NCI-H524 (cell line): Measurements from ENCODE around the gene FAM120AOS.

ENCODE experiments used
- DNase-seq, 2 experiments: peaks; one replicate each; lab custom pipeline; 2025; lab: John Stamatoyannopoulos, UW

The FAM120AOS gene

DNA sequence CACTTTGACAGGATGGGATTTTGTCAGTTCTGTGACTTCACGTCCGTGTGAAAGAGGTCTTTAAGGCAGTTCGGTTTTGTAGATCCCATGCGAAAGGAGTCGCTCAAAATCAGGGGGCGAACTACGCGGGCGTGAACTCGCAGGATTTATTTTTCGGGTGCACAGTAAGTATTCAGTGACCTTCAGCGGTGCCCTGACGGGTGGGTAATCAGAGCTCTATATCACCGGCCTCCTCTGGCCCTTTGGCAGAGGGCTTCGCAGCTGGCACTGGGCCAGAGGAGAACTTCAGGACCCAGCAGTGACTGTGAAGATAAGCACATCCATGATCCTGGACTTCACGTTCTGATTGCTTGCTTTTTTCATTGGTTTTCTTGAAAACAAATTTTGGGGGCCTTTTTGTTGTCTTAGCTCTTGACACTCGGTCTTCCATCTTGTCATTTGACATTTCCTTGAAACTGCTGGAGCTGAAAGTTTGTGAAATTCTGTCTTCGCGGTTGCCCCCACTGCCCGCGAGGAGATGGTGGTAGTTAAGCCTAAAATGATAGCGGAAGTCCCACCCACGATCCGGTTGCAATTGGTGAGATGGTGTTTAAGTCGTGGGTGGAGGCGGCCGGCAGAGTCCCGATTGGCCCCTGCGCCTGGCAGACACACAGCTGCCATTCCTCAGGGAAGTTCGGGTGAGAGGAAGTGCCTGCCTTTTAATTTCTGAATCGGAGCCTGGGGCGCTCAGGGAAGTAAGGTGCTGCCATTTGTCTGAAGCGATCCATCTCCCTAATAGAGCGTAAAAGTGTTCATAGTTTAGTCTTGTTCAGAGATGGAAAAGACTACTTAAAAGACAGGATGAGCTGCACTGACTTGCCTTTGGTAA, at the start of gene FAM120AOS:
FAM120AOS (minus strand) TSS at position 535 of the 868 bp plus-strand sequence. CDS start 872 bp downstream, outside the sequence.
- peak; percentile 96 to 97 for DNase-seq

DNA sequence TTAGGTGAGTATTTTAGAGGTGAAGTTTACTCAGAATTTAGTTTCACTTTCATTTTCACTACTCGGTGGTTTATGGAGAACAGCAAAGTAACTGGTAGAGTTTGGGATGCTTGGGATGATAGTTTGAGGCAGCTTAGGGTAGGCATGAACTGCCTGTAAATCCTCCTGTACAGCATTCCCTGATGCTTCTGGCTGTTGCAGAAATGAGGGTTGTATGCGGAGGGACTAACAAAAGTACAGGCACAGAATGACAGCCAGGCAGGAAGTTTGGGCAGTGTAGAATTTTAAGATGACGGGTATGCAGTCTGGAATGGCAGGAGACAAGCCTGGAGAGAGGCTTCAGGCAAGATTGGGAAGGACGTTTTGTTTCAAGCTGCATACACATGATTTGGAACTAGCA, 48.0 kb upstream of the FAM120AOS start:
- no peak for DNase-seq

GRCh38 chr9:93500571-93501298, 47.4 kb upstream of the FAM120AOS start:
- DNase-seq = no peak

DNA sequence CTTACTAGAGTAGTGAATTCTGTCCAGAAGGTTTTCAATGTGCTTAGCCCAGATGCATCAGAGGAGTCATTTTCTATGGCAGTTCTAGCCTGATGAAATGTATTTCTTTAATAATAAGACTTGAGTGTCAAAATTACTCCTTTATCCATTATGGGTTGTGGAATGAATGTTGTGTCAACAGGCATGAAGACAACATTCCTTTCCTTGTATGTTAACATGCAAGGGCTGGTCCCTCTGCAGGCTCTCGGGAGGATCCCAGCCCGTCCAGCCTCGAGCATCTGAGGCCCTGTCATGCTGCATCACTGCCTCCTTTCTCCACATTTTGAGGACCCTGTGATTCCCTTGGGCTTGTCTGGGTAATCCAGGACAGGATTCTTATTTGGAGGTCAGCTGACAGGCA, 42.9 kb upstream of the FAM120AOS start:
- DNase-seq = no peak

DNA sequence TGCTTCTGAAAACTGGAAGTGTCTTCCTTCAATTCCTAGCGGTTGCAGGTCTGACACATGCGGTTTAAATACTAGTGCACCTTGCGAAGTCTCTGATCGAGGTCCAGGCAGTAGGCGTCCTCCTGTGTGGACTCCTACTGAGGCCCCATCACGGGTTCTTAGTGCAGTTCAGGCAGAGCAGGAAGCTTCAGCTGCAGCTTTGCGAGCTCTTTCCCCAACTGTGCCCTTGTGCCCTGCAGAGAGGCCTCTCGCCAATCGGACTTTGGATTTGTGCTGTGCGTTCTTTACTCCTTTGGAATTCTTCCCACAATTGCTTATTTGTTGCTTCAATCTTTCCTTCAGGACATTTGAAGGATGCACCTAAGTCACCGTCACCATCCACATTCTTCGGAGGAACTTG, 40.6 kb upstream of the FAM120AOS start:
- DNase-seq = no peak

DNA sequence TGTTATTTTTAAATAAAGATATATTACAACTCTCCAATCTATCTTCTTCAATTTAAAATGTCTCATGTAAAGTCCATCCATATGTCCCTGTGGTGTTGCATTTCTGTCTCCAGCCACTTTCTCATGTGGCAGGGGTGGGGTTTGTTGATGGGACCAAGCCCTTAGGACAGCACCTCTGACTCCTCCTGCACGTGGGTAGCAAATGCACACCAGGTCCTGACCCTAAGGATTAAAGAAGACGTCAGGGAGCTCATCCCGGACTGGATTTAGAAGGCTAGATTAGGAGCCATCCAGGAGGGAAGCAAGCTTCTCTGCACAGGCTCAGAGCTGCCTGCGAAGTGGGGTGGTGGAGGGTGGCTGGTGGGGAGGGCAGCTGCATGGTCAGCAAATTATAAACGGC, 38.9 kb upstream of the FAM120AOS start:
- no peak for DNase-seq

GRCh38 chr9:93491593-93492232, 38.3 kb upstream of the FAM120AOS start:
- no peak for DNase-seq

- no peak for DNase-seq
These were observed 34.9 kb upstream of the FAM120AOS start for GRCh38 chr9:93488244-93488643.

DNA sequence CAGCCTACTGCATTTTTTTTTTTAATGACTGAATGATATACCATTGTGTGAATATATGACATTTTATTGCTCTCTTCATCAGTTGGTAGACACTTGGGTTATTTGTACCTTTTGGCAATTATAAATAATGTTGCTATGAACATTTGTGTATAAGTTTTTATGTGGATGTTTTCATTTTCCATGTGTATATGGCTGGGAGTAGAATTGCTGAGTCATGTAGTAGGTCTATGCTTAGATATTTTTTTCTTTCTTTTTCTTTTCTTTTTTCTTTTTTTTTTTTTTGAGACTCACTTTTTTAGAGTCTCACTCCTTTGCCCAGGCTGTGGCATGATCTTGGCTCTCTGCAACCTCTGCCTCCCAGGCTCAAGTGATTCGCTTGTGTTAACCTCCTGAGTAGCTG, 32.9 kb upstream of the FAM120AOS start:
- DNase-seq = no peak

GRCh38 chr9:93483497-93483896, 30.1 kb upstream of the FAM120AOS start:
- DNase-seq = peak in 1 of 2 experiments; percentile 20

GRCh38 chr9:93480728-93481324, 27.4 kb upstream of the FAM120AOS start:
- no peak for DNase-seq

DNA sequence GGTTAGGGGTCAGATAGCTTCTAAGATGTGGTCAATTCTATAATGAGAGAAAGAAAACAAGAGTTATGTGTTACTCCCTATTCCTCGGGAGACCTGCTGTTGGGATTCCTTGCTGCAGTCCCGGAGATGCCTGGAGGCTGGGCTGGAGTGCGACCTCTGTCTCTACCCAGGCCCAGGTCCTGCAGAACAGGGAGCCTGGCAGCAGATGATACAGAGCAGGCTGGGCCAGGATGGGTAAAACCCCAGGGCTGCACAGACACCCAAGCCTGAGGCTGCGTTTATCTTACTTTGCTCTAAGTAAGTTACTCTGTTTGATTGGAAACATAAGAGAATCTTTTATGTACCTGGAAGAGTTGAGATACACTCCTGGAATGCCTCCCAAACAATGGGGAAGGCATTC, 26.9 kb upstream of the FAM120AOS start:
- DNase-seq = no peak

DNA sequence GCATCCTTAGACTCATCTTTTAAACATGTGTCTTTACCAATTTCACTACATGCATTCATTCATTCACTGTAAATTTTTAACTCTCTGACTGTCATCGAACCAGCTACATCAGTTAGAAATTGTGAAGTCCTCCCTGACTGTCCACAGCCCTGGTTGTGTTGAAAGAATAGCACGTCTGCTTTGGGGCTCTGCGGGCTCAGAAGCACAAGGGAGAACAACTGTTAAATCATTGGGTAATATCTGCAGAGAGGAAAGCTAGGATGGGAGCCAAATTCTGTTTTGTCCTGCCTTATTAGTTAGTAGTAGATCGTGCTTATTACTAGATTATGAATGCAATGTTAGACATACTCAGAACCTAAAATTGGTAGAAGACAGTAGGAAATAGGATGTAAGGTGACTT, 26.3 kb upstream of the FAM120AOS start:
- DNase-seq = no peak

GRCh38 chr9:93477397-93477796, 24.0 kb upstream of the FAM120AOS start:
- DNase-seq = no peak

DNA sequence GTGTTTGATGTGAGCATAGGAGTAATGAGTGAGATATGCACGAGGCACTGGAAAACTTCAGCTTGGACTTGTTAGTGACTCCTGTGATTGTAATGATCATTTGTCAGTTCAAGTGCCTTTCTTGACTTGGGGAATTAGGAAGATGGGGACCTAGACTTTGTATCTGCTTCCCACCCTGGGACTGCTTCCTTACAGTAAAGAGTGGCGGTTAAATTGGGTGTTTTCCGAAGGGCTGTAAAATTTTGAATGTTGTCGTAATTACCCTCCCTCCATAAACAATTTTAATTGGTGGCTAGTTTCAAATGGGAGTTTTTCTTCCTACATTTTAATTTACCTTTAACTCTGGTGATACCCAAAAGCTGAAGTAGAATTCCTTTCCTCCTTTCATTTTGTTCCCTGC, 23.5 kb upstream of the FAM120AOS start:
- DNase-seq = no peak

DNA sequence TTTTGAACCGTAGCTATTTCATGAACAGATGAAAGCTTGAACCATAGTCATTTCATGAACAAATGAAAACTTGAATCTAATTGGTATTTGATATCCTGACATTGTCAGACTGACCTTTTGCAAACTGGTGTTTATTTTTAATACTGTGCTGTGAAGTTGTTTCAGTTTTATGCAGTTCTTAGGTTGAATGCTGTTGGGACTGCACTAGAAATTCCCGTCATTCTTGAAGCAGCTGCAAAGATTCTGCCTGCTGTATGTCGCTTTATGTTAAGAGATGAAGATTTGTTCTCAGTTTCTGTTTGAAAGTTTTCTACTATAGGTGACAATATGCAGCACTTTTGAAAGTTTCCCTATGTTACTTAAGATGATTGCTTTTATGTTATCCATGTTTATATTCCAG, 22.5 kb upstream of the FAM120AOS start:
- no peak for DNase-seq

DNA sequence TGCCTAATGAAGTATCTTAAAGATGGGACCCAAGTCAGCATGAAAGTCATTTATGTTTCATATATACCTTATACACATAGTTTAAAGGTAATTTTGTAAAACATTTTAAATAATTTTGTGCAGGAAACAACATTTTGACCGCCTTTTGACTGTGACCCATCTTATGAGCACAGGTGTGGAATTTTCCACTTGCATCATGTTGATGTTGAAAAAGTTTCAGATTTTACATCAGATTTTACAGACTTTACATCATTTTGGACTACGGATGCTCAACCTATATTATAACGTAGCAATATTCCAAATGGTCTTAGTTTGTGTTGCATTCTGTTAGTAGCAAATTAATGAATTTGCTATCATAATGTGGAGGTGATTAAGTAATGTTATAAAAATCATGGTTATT, 21.7 kb upstream of the FAM120AOS start:
- DNase-seq = no peak

GRCh38 chr9:93473411-93473810, 20.0 kb upstream of the FAM120AOS start:
- no peak for DNase-seq

- DNase-seq = no peak
These were observed 17.7 kb upstream of the FAM120AOS start for GRCh38 chr9:93471124-93471523.

DNA sequence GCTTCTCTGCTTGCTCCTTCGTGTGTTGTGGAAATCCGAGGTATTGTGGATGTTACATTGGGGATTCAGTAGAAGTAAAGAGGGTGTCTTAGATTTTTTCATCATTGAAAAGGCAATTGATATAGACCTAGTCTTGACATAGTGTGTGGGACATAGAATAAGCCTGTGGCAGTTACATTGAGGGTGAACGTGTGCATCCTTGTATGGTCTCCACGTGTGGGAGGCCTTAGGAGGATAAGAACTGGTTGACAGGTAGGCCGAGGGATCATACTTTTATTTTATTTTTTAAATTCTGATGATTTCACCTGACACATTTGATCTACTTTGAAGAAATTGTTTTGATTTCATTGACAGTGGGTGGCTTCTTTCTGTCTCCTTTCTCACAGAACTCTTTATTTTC, 17.0 kb upstream of the FAM120AOS start:
- no peak for DNase-seq

- DNase-seq = no peak
These were observed 15.5 kb upstream of the FAM120AOS start for GRCh38 chr9:93468763-93469456.

DNA sequence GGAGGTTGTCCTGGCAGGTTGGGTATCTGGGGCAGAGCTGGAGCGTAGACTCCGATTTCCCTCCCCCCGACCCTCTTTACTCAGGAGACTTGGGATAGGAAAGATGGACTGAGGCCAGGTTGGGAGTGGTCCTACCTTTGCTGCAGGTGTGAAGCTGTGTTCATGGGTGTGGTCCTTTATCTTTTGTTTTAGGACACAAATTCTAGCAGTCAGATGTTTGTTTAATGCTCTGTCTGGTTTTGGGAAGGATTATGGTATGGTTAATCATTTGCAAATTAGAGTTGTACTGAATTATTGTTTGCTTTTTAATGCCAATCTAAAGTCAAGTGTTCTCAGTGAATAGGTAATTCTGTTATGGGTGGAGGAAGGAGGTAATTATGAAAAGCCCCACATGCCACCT, 14.1 kb upstream of the FAM120AOS start:
- no peak for DNase-seq
